ENCODE results near the gene MAGIX.
"Not testable (repeated sequence)": the region's sequence is repeated elsewhere in the genome, so short reads cannot be mapped to it uniquely, and the experiment has no call there.

Gene MAGIX

DNA sequence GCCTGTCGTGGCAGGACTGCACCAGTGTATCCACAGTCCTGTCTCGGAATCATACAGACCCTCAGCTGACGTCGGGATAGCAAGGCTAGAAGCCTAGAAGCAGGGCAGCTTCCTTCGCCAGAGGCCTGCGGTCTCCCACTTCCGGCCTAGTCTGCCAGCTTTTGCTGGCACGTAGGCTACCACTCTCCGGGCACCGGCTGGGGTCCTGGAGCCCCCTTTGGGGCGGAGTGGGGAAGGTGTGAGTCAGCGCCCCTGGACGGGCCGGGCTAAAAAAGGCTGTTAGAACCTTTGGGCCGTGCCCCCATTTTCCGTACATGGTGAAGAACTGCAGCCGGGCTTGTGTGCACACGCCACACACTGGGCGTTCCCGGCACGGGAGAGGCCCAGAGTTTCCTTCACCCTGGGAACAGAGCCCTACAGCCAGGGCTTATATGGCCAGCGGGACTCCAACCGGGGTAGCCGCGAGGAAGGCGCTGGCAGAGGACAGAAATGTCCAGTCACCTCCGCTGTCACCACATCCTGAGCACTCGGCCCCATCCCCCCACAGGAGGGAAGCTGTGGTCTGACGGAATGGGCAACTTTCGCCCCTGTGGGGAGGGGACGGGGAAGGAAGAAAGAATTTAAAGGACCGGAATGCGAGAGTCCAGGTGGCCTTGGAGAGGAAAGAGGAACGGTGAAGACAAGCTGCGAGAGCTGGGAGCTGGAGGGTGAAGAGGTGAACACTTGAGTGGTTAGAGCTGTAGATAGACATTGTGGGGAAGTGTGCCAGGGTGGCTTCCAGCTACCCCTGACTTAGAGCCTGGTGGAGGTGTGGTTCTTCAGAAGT lies 4.6 kb downstream of the MAGIX start:
- H3K4me3 ChIP-seq (ENCODE audit: low read depth, low read length) = peak overlapping the region; percentile 51
- peak; percentile 62 for DNase-seq (ENCODE audit: low read depth)
- TF ChIP-seq CTCF (IDR thresholded peaks at IDR 0.05; ENCODE audit: insufficient read depth, low read depth, low read length, missing control alignments) = no peak

- no peak for TF ChIP-seq CTCF (IDR thresholded peaks at IDR 0.05; ENCODE audit: insufficient read depth, low read depth, low read length, missing control alignments)
- H3K4me3 ChIP-seq (ENCODE audit: low read depth, low read length) = peak overlapping the region; percentile 51
- DNase-seq (ENCODE audit: low read depth) = no peak
Observed at GRCh38 chrX:49167740-49168108, 5.2 kb downstream of the MAGIX start.

DNA sequence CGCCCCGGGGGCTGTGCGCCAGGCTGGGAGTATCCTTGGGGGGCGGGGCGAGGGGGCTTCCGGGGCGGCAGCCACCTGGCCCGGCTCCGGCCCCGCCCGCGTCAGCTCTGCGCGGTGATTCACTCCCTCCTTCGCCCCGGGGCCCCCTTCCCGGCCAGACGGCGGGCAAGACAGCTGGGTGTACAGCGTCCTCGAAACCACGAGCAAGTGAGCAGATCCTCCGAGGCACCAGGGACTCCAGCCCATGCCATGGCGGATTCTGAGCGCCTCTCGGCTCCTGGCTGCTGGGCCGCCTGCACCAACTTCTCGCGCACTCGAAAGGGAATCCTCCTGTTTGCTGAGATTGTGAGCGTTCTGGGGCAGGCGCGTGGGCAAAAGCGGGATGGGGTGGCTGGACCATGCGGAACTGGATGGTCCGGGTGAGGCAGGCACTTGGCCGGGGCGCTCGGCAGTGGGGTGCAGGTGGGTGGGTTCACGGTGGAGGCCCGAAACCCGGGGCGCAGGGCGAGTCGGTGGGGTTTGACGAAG lies 9.3 kb downstream of the MAGIX start, which contains the start of gene PLP2:
TSS of gene PLP2 (plus strand) at position 147 of the 528 bp plus-strand sequence. CDS start at position 250, 103 bp downstream.
- DNase-seq (ENCODE audit: low read depth) = peak; percentile 69
- peak within 1 kb of the TSS; percentile 86 for H3K4me3 ChIP-seq (ENCODE audit: low read depth, low read length)
- TF ChIP-seq CTCF (IDR thresholded peaks at IDR 0.05; ENCODE audit: insufficient read depth, low read depth, low read length, missing control alignments) = no peak

DNA sequence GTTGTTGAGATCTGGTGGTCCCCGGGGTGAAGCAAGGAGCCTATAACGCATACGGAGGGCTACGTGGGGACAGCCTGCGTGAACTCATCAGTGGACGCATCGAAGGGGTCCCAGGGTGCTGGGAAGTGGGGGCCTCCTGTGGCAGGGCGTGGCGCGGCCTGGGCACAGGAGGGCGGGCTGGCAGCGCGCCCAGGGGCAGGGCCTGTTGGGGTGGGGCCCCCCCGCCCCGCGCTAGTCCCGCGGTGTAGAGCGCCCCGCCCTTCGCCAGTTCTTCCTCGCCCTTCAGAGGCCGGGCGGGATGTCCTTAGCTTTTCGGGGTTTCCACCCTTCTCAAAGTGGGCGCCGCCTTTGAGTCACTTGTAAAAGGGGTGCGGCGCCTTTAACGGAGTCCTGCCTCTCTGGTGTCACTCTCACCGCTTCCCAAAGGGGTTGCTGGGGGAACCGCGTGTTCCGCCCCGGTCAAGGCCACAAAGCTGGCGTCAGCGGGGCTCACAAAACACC lies 9.8 kb downstream of the MAGIX start:
- TF ChIP-seq CTCF (IDR thresholded peaks at IDR 0.05; ENCODE audit: insufficient read depth, low read depth, low read length, missing control alignments) = no peak
- H3K4me3 ChIP-seq (ENCODE audit: low read depth, low read length) = peak overlapping the region; percentile 86
- peak; percentile 85 for DNase-seq (ENCODE audit: low read depth)

DNA sequence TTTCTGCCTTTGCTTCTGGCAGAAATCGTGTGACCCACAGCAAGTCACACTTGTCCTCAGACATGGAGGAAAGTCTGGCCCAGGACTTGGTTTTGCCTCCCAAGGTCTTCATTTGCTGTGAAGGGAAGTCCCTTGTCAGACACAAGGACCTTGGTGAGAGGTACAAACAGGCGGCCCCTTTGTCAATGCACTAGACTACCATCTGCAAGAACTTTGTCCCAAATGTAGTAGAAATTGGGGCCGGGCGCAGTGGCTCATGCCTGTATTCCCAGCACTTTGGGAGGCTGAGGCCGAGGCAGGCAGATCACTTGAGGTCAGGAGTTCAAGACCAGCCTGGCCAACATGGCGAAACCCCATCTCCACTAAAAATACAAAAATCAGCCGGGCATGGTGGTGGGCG lies 11.0 kb downstream of the MAGIX start:
- not testable (repeated sequence) for DNase-seq (ENCODE audit: low read depth); H3K4me3 ChIP-seq (ENCODE audit: low read depth, low read length)

GRCh38 chrX:49174723-49175122 lies 12.2 kb downstream of the MAGIX start:
- no peak for TF ChIP-seq CTCF (IDR thresholded peaks at IDR 0.05; ENCODE audit: insufficient read depth, low read depth, low read length, missing control alignments)
- DNase-seq (ENCODE audit: low read depth) = no peak
- no peak overlapping the region for H3K4me3 ChIP-seq (ENCODE audit: low read depth, low read length)

GRCh38 chrX:49175435-49176274 lies 13.1 kb downstream of the MAGIX start:
- TF ChIP-seq CTCF (IDR thresholded peaks at IDR 0.05; ENCODE audit: insufficient read depth, low read depth, low read length, missing control alignments) = no peak
- DNase-seq (ENCODE audit: low read depth) = no peak
- no peak overlapping the region for H3K4me3 ChIP-seq (ENCODE audit: low read depth, low read length)

Data from GM12865 (cell line).